Skeletal muscle cell (primary cell): ENCODE measurements around the gene APOBEC3A.
"Not testable (repeated sequence)": the region's sequence is repeated elsewhere in the genome, so short reads cannot be mapped to it uniquely, and the experiment has no call there.

ENCODE experiments used
- DNase-seq: peaks from one replicate; pipeline ENCODE4 v3.0.0-alpha.2; 2010; ENCODE audit warnings: low read depth
- H3K4me3 ChIP-seq: 2 replicates; pipeline ENCODE4 v1.5.1; 2011; ENCODE audit warnings: low read depth, mild to moderate bottlenecking, control low read depth, low read length, moderate library complexity

APOBEC3A gene

GRCh38 chr22:38941488-38941987 lies 15.9 kb upstream of the APOBEC3A start:
- H3K4me3 ChIP-seq = no peak overlapping the region
- DNase-seq = no peak

GRCh38 chr22:38942702-38943101 lies 14.7 kb upstream of the APOBEC3A start:
- no peak overlapping the region for H3K4me3 ChIP-seq
- no peak for DNase-seq

- H3K4me3 ChIP-seq = no peak overlapping the region
- DNase-seq = no peak
Observed at GRCh38 chr22:38943201-38943600, 14.2 kb upstream of the APOBEC3A start.

GRCh38 chr22:38943882-38944281 lies 13.5 kb upstream of the APOBEC3A start:
- H3K4me3 ChIP-seq = no peak overlapping the region
- DNase-seq = no peak

DNA sequence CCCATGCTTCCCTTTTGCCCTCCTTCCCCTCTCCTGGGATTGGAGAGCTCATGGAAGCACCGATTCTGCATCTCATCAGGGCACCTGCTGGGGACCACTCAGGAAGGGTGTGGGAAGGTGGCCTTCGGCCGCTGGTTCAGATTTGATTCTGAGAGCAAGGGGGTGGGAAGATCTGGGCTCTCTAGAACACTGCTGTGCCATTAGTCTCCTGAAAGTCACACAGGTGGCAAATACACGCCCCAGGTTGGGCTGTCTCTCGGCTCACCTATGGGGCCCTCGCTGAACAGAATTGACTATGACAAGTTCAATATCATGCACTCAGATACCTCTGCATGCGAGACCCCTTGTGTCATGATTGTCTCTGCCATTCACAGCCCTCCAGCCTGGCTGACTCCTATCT lies 12.8 kb upstream of the APOBEC3A start:
- H3K4me3 ChIP-seq = no peak overlapping the region

GRCh38 chr22:38945706-38946338 lies 11.6 kb upstream of the APOBEC3A start:
- not testable (repeated sequence) for DNase-seq, H3K4me3 ChIP-seq

More for the DNA sequence above, 12.8 kb upstream of the APOBEC3A start:
- no peak for DNase-seq

DNA sequence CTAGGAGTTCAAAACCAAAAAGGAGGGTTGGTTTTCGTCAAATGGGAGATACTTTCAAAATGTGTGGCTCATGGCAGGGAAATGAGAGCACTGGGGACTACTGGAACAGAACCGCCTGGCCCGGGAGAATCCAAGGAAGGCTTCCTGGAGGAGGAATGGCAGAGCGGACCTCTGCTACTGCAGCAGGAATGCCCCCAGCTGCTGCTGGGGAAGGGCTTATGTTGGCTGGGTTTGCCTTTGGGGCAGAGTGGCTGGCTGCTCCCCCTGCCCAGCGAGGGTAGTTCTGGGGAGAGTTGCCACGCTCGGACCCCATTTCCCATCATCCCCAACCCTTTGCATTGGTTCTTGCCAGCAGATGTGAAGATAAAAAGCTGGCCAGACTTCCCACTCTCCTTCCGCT lies 10.6 kb upstream of the APOBEC3A start:
- H3K4me3 ChIP-seq = no peak overlapping the region
- DNase-seq = no peak

- DNase-seq = no peak
- no peak overlapping the region for H3K4me3 ChIP-seq
Observed at GRCh38 chr22:38947321-38948140, 9.9 kb upstream of the APOBEC3A start.

DNA sequence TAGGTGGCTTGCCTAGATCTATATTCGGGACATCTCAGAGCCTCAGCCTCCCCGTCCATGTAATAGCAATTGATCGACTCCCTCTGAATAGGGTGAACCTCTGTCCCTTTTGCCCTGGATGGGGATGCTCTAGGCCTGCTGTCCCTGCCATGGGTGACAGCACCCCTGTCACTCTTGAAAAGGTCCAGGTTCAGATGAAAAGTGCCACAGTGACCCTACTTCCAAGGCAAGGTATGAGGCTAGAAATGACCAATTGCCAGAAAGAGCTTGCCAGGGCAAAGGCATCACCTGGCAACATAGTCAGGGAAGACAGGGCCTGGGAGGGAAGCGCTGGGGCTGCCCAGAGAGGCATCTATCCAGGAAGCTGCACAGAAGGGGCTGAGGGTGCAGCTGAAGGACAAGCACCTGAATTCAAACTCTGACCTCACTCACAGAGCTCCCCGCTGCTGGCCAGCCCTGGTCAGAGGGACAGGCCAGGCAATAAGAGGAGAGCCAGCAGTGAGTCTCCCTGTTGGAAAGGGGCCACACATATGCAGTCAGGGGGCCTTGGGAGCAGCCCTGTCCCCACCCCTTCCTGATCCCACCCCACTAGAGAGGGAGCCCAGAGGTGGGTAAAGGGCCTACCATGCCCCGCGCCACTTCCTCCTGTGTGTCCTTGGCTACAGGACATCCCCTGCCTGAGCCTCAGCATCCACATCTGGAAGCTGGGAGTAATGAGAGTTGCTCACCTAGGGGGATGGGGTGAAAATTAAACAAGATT lies 9.0 kb upstream of the APOBEC3A start:
- no peak for DNase-seq
- H3K4me3 ChIP-seq = no peak overlapping the region

- no peak overlapping the region for H3K4me3 ChIP-seq
- DNase-seq = no peak
Observed at GRCh38 chr22:38949889-38950405, 7.5 kb upstream of the APOBEC3A start.

DNA sequence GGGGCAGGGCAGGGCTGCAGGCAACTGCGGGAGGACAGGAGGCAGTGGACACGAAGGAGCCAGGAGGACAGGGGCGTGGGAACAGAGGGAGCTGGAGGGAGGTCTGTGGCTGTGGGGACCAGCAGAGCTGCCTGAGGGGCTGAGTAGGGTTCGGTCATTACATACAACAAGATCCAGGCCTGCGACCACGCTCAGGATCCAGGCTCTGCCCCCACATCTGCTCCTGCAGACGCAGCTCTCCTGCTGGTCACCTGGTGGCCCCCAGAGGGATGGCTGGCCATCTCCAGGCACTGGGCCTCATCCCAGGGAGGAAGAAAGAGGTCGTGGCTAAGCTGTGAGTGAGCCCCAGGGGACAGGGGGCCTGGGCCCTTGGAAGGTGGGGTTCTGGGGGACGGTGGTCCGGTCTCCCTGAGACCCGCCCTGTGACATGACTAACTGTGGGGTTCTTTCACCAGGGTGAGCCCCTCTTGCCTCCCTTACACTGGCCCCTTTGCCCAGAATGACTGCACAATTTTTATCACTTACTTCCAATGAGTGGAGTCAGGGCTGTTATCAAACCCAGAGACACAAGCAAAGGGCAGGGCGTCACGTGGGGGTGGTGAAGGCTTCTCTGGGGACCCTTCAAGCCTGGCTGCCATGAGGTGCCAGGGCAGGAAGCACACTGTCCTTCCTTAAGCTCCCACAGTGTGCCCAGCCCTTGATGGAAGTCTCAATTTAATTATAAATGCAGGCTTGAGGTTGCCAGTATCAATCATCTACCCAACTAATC lies 6.7 kb upstream of the APOBEC3A start:
- no peak for DNase-seq
- H3K4me3 ChIP-seq = no peak overlapping the region

DNA sequence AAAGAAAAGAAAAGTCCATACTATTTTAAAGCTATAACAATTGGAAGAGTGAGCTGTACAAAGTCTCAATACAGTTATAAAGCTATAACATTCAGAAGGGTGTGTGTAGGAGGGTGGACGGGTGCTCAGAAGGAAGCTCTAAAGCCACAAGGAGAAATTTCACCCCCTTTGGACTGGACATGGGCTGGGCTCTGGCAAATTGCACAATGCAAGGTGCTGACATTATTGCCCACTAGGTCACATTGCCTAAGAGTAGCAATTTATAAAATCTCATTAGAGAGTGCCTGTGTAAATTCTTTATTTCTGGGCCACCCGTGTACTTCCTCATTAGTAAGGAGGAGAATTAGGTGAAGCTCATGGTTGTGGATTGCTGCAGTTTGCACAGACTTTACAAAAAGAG lies 5.7 kb upstream of the APOBEC3A start:
- DNase-seq = no peak
- no peak overlapping the region for H3K4me3 ChIP-seq

DNA sequence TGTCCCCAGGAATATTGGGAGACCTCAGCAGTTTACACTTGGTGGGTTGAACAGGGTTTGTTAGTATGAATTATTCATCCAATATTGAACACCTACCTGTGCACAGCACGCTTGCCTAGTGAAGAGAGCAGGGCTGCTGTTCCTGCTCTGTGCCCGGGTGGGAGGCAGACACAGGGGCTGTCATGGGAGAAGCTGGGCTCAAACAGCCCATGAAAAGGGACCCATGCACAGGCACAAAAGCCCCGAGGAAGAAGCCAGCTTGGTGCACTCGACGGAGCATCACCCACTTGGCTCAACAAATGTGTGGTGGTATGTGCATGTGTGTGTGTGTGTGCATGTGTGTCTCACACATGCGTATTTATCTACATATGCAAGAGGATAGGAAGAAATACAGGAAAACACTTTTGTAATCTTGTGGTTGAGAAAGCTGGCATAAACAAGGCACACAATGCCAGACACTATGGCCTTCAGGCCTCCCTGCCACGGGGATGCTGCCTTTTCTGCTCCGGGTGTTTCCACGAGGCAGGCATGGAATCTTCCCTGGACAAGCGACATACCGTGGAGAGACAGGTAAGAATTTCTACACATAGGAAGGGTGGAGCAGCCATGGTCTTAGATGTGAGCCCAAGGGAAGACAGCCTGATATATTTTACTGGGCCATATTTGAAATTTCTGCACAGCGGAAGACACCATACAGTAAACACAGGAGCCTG lies 5.0 kb upstream of the APOBEC3A start:
- no peak for DNase-seq

GRCh38 chr22:38953091-38953490 lies 4.3 kb upstream of the APOBEC3A start:
- H3K4me3 ChIP-seq = no peak overlapping the region
- DNase-seq = no peak

More for the DNA sequence above, 5.0 kb upstream of the APOBEC3A start:
- H3K4me3 ChIP-seq = no peak overlapping the region

GRCh38 chr22:38953577-38954413 lies 3.6 kb upstream of the APOBEC3A start:
- no peak overlapping the region for H3K4me3 ChIP-seq
- DNase-seq = no peak

GRCh38 chr22:38954414-38955043 lies 2.9 kb upstream of the APOBEC3A start:
- no peak overlapping the region for H3K4me3 ChIP-seq
- no peak for DNase-seq

GRCh38 chr22:38955250-38955905 lies 2.0 kb upstream of the APOBEC3A start:
- no peak for DNase-seq
- H3K4me3 ChIP-seq = no peak overlapping the region
